GM19455 (cell line): Measurements from ENCODE around the gene MCM3.
A peak's percentile ranks its signal among the peaks of the same experiment; 100 is the strongest.

Experiments
- ATAC-seq: cut with Tn5 transposase; IDR thresholded peaks from one replicate; pipeline ENCODE4 v1.9.1; 2021; ENCODE audit not compliant: unreplicated experiment

Gene MCM3

DNA sequence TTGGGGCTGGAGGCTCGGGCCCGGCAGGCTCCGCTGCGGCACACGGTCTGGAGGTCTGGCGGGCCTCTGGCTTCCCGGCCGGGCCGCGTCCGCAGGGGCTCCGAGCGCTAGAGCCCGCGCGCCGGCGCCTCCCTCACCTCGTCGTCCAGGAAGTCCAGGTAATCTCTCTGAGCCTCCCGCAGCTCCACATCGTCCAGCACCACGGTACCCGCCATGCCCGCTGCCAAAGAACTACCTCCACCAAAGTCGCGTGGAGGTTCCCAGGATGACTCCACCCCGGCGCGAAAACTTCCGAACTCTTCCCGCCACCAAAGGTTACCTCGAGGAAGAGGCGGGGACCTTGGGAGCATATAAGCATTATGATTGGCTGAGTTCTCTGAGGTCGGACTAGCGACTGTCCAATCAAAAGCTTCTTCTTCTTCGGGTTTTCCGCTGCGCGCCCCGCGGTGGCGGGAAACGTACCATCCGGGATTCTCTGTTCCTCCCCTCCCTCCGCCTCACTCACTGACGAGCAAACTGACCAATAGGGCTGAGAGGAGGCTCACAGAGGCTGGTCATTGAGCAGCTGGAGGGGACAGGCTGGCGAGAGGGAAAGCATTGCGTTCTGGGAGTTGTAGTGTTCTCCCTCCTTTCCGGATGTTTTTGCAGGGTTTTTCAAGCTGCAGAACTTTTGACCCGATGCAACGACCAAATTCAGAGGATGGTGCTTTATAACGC, at the start of gene MCM3:
Gene MCM3, minus strand, starts transcription at position 283 of the 717 bp plus-strand sequence. Its CDS starts 68 bp downstream, at position 215.
- peak; percentile 97 for ATAC-seq

DNA sequence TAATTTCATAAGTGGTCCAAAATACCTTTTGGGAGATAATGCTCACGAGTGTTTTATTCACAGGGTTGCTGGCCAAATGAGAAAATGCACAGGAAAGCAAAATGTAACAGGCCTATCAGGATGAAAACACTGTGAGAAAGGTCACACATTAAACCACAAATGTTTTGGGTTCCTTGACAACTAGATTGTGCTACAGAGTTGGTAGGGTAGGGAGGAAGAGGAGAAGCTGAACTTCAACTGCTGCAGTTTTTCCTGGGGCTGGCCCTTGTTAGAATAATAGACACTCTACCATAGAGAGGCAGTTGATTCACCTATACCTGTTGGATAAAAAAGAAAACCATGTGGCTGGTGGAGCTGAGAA, 49.3 kb upstream of the MCM3 start:
- ATAC-seq = no peak

DNA sequence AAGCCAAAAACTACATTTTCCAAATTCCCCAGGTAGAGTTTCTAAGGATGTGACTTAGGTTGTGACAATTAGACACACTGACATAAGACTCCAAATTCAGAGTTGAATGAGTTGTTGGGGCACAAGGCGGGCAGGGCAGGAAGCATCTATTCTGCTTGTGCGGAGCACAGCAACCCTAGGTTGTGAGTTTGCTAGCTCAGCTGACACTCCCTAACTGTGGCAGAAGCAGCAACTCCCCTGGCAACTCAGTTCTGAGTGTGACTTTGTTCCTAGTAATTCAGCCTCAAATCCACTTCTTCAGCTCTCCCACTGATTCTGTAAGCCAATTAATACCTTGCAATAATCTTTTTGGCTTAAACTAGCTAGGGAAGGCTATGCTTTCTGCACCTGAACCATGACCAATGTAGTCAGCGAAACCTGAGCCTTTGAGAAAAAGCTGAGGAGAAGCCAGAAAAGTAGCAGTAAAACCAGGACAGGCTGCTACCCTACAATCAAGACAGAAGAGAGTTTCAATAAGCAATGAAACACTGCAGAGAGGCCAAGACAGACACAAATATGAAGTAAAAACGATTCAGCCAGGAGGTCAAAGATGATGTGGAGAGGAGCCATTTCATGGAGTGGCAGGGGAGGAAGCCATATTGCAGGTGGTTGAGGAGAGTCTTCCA, 47.4 kb upstream of the MCM3 start:
- ATAC-seq = no peak

DNA sequence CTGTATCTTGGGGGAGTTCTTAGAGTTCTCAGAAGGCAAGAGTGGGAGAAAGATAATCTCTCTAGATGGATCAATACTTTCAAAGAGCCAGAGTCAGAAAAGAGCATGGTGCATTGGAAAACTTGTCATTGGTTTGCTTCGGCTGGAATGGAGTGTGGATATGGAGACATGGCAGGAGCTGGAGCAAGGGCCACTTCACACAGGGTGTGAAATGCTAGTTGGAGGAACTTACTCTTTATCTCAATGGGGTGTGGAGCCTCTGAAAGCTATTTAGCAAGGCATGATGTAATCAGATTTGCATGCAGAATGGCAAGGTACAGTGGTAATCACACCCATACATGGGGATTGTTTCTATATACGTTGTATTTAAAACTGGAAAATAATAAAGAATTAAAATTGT, 45.9 kb upstream of the MCM3 start:
- ATAC-seq = no peak

DNA sequence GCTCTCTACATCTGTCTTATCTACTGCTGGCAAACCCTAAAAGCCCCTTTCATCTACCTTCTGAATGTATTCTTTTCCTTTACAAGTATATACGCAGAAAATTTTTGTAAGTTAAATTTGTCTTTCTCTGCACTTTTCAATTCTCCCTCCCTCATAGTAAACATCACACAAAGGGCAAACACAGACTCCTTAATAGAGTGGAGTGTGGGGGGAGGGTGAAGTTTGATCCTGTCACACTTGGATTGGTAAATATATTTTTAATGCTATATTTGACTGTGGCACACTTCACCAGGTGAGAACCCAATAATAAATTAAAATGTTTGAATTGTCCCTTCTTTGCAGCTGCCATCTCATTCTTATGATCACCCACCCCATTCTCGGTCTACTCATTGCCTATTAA, 44.2 kb upstream of the MCM3 start:
- ATAC-seq = no peak

DNA sequence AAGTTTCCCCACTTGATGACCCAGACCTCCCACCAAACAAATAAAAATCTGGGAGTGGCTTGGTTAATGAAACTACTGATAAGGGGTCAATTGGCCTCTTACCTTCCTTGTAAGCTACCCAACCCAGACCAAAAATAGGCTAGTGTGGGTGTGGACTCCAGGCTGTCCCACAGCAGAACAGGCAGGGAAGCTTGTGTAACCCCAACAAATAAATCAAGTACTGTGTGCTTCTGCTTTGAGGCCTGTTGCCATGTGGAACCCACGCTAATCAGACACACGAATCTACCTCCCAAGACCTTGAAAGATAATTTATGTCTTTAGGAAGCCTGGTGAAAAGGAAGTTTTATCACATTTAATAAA, 43.7 kb upstream of the MCM3 start:
- no peak for ATAC-seq

DNA sequence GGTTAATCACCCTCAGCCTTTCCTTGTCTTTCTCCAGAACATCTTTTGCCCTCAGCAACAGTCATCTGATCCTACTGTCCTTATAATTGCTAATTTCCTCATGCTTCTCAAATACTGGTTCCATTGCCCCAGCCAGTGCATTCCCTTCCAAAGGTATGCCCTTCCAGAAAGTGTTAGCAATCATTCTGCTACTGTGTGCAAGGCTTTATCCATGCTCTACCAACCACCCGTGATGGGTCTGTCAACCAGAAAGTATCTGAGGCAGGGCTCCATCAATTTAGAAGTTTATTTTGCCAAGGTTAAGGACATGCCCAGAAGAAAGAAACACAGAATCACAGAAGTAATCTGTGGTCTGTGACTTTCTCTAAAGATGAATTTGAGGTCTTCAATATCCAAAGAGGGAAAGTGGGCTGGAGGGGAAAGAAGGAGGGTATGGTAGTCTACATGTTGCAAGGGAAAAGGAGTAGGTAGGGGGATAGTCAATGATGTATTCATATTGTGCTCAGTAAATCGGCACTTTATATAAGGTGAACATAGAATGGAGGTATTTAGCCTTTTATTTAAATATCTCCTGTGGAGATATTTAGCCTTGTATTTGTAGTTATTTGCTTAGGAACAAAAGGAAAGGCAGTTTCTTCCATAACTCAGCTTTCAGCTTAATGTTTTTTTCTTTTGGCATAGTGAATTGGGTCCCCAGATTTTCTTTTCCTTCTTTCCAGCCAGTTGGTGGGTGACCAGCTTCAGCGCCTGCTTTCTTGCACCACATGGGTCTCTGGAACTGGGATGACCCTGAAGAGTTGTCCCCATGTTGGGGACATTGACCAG, 42.2 kb upstream of the MCM3 start:
- ATAC-seq = no peak

DNA sequence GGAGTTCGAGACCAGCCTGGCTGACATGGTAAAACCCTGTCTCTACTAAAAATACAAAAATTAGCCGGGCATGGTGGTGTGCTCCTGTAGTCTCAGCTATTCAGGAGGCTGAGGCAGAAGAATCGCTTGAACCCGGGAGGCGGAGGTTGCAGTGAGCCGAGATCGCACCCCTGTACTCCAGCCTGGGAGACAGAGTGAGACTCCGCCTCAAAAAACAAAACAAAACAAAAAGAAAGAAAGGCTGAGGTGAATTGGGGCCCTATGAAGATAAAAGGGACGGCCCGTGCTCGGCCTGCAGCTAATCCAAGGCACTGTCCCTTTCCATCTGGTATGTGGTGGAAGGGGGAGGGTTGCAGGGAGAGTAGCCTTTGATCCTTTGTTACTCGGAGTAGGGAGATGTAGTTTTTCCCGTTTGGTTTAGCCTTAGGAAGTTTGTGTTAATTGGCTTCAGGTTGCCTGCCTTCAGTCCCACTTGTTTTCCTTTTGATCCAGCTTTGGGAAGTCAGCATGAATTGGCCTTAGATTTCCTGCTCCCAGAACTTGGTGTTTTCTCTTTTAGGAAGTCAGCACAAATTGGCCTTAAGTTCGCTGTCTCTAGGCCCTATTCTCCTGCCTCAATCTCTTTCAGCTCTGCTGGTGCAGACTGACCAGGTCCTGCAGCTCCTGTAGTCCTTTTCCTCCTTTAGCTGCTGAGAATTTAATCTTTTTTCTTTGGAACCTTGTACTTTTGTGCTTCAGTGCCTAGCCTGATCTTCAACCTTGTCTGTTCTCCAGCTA, 41.3 kb upstream of the MCM3 start:
- ATAC-seq = no peak

DNA sequence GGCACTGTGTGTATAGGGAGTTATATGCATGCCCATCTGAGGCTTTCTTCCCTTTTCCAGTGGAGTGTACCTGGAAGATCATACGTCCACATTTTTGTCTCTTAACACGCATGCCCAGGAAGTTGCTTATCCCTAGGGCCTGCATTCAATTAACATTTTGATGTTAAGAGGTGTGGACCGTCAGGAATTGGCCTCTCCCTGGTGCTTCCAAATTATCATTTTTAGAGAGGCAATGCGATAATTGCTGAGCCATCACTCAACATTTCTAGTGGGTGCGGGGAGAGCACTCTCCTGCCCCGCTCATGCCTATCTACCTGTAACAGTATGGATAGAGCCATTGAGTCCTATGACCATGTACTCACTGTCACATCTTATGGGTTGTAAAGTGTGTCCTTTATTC, 39.6 kb upstream of the MCM3 start:
- ATAC-seq = no peak

DNA sequence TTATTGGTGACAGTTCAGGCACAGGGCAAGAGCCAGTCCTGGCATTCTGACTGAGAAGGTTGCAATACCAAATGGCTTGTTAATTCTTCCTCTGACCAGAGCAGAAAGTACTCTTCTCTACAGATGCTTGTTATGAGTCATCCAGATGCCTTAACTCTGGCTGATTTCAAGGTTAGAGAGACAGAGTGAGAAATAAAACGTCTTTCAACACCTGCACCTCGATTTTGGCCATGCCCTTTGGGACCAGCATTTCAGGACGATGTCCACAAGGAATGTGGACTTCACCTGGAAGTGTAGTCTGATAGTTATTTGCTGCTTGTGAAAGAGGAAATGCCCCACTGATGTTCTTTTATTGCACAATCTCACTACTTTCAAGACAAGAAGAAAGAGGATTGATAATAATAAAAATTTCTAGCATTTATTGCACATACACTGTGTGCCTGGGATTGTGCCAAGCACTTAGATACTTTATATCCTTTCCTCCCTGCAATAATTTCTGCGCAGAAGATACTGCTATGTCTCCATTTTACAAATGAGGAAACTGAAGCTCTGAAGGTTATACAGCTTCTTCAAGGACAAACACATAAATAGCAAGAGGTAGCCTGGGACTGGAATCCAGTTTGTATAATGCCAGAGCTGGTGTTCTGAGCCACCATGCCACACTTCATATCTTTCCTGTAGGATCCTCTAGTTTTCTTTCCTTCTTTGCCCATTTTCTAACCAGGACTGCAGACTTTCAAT, 33.5 kb upstream of the MCM3 start:
- peak; percentile 99 for ATAC-seq

DNA sequence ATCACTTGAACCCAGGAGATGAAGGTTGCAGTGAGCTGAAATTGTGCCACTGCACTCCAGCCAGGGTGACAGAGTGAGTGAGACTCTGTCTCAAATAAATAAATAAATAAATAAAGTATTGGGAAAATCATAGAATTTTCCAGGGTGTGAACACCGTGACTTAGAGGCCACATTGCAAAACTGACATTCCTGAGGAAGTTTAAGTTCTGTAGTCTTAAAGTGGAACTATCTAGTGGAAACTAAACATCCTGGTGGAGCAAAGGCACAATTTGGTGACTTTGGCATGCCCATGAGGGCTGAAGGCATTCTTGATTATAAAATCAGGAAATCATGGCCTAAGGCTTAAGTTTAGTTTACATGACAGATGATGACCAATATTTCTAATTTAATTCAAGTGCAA, 32.7 kb upstream of the MCM3 start:
- ATAC-seq = no peak

DNA sequence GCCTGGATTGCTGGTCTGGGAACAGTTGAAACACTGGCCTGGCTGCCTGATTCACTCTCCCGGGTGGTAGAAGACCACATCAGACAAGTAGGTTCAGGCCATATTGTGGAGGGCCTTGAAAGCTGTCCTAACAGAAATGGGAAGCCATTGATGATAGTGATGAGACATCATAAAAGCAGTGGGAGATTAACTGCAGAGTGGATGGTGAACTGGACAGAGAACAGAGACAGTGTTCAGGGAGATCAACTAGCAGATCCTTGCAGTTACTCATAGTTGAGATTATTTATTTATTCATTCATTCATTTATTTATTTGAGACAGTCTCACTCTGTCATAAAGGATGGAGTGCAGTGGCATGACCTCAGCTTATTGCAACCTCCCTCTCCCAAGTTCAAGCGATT, 30.2 kb upstream of the MCM3 start:
- ATAC-seq = no peak

DNA sequence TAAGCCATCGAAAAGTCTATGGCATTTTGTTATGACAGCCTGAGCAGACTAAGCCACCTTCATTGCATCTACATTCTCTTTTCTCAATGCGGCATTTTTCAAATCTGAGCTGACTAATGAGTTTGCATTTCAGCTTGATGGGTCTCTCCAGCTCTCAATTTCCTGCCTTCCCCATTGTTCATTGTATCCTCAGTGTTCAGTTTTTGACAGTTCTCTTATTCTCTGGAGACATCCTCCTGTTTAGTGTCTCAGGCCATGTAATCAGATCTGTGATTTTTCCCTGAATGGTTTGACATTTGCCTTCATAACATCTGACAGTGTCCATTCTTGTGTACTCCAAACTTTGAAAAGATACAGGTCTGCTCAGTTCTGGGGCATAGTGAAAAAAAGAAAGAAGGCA, 27.9 kb upstream of the MCM3 start:
- ATAC-seq = no peak

DNA sequence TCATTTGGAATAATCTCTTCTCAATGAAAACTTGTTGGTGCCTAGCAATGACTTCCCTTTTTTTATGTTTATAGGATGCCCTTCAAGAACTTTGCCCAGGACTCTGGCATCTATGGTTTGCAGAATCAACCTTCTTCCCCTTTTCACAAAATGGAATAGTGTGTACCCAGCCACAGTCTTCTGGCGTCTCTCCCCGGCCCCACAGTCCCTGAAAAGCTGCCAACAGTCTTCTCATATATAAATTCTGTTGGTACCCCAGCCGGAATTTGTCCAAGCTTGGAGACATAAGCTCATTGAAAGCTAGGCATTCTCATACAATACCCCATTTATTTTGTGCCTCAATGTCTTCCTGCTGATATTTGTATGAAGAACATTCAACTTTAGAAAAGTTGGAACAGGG, 26.4 kb upstream of the MCM3 start:
- no peak for ATAC-seq

DNA sequence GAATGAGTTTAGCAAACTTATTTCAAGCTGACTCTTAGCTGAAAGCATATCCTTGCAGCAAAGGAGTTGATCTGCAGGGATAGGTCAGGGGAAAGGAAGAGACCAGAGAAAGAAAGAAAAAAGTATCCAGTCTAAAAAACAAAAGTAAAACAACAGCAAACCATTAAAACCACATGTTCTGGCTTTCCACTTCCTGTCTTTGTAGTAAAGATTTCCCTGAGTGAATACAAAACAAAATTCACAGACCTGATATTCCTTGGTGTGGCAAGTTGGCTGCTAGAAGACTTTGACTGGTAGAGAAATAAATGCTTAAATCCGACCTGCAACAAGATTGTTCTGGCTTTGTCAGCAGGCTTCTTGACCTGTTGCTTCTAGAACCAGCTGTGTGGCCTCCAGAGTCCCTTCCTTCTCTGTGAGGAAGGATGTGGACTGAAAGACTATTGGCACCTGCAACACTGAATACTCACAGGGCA, 23.4 kb upstream of the MCM3 start:
- no peak for ATAC-seq

DNA sequence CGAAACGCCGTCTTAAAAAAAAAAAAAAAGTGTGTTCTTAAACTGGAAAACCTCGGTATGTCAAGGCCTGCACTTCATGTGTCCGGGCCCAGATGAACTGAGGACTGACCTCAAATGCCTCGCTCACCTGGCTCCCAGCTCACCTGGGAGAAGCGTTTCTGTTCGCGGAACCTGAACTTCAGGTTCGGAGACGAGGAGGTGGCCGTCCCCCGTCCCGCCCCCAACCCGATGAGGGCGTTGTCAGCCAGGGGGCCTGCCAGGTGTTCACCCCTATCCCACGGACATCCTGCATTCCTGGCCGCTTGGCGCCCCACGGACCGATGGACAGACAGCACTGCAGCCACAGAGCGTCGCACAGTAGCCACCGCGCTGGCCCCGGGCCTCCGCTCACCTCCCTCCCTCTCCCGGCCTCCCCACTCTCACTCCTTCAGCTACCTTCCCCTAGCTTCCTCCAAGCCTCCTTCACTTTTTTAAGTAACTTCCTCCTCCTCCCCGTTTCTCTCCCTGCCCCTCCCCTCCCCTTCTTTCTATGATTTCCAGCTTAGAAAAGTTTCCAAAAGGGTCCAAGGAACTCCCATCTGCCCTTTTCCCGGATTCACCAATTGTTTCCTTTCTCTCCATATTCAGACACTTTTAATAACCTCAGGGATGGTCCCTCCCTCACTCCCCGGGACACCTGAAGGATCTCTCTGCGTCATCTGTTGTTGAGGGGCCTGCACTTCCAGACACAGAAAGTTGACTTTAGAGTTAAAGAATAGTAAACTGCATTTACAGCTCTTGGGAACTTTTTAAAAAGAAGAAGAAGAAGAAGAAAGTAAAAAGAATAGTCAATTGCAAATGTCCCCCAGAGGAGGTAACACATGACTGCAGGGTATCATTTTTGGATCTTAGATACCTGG, 22.7 kb upstream of the MCM3 start:
- ATAC-seq = no peak

DNA sequence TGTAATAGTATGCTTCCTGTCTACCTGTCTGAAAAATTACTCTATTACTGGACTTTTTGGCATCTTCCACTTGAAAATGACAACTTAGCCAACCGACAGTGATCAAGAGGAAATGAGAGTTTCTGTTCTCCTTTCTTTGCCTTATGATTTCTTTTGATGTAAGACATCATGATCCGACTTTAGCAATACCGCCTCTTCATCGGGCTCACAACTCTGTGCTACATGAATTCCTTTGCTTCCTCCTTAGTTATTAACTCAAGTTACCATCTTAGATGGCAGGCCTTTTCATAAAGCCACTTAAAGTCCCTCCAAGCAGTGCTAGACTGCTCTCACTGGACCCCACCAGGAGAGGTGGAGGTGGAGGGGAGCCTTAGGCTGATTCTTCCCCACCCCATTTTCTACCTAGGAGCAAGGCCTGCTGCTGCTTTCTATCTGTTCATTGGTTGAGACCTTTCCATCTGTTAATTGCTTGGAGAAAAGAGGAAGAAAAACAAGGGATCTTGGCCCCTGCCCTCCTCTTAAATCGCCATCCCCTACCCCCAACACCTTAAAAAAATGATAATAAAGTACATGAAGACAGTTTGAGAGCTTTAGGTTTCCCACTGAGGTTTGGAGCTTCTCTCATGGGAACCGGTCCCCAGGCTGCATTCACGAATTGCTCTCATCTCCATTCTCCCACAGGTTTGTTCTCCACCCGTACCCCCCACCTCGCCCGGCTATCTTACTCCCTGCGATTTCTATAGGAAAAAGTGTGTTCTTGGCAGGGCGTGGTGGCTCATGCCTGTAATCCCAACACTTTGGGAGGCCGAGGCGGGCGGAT, 21.6 kb upstream of the MCM3 start:
- peak; percentile 49 for ATAC-seq

DNA sequence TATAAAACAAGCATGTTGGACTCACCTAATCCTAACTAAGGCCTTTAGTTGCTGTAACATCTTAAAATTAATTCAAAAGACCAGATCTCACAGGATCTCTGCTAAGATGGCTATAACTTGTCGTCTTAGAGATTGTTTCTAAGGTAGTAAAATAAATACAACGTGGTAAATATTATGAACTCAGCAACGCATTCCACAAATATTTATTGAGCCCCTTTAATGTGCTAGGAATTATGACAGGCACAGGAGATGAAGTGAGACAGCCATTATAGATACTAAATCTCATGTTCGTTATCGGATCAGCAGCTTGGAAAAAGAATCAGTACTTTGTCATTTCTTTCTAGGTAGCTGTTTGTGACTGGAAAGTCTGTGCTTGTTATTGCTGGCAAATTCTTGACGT, 20.9 kb upstream of the MCM3 start:
- ATAC-seq = no peak

DNA sequence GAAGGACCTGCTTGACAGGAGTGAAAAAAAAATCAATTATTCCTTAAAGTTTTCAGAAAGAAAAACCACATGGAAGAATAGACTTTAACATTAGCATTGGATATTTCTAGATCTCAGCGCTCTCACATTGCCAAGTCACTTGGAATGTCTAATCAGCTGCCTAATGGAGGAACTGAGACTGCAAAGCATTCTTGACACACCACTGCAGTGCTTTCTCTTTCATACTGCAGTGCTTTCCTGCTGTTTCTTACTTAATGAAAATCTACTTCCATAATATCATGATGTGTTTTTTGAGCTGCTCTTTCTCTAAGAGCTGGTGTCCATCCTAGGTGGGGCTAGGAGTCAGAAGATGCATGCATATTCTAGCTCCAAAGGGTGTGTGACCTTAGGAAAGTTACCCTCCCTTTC, 20.4 kb upstream of the MCM3 start:
- peak; percentile 54 for ATAC-seq
